Measurements from ENCODE around the gene RBMXL3. TPM values are rescaled to one million over a fixed set of nuclear protein-coding genes. Genes with fewer than 3 reads are reported as not detected.
A peak's percentile ranks its signal among the peaks of the same experiment; 100 is the strongest.

Gene RBMXL3
- total RNA-seq, 1 experiment from 2014 or later = not detected

GRCh38 chrX:115226929-115227328, 37.7 kb downstream of the RBMXL3 start:
- no peaks in the 10 kb centered on the region for H3K9me3 Mint-ChIP-seq
- no peak overlapping the region for H3K18ac ChIP-seq (ENCODE audit: insufficient read length, low read depth, low read length)
- no peaks in the 10 kb centered on the region for H3K9me3 ChIP-seq (ENCODE audit: control insufficient read depth, low read depth, low read length)
- peaks cover 0 to 7% (median 0%) of the 10 kb centered on the region in 3 experiments; a peak in 1 of 7 replicates for H3K36me3 Mint-ChIP-seq (ENCODE audit: insufficient read depth in 1 of 3, low read depth in 3 of 3)
- no peaks in the 10 kb centered on the region for H3K79me2 ChIP-seq (ENCODE audit: insufficient read depth, low read length)
- no peaks in the 10 kb centered on the region; the same call in 1 of the 2 replicates for H3K27me3 Mint-ChIP-seq (ENCODE audit: low read depth)
- H3K9ac ChIP-seq (ENCODE audit: extremely low read depth, insufficient read length, low read length) = no peak overlapping the region
- no peak overlapping the region for H4K8ac ChIP-seq (replicated peaks; ENCODE audit: insufficient read length, low read depth, low read length)
- H3K4me2 ChIP-seq (ENCODE audit: insufficient read depth, insufficient read length, low read length) = no peak overlapping the region
- H3K27ac ChIP-seq (ENCODE audit: insufficient read length, low read depth, low read length) = no peak overlapping the region
- H3K4me3 Mint-ChIP-seq = no peak overlapping the region
- TF ChIP-seq CTCF (conservative IDR thresholded peaks at IDR 0.05) = peak; percentile 87
- no peak overlapping the region; a peak in 2 of 7 replicates for H3K27ac Mint-ChIP-seq
- H4K20me1 ChIP-seq (ENCODE audit: control insufficient read depth, insufficient read depth, insufficient read length) = no peaks in the 10 kb centered on the region
- no peak overlapping the region for H3K14ac ChIP-seq (ENCODE audit: insufficient read depth, low read length)
- H2BK20ac ChIP-seq (ENCODE audit: low read depth, low read length, poor library complexity, severe bottlenecking) = no peak overlapping the region
- H2BK5ac ChIP-seq (ENCODE audit: insufficient read length, low read length) = no peak overlapping the region
- no peaks in the 10 kb centered on the region for H3K79me1 ChIP-seq (ENCODE audit: insufficient read depth, low read depth, low read length, poor library complexity, severe bottlenecking)
- H2AFZ ChIP-seq (ENCODE audit: low read length) = no peak overlapping the region
- H2AK5ac ChIP-seq (ENCODE audit: insufficient read length, low read length) = no peak overlapping the region
- no peak overlapping the region for H2BK15ac ChIP-seq (ENCODE audit: low read depth, low read length)
- H4K5ac ChIP-seq (ENCODE audit: insufficient read length, low read depth, low read length) = no peak overlapping the region
- no peaks in the 10 kb centered on the region for H3K23me2 ChIP-seq (ENCODE audit: insufficient read length, low read depth, low read length, poor library complexity, severe bottlenecking)
- H3K4me1 Mint-ChIP-seq = peaks cover 30 to 46% of the 10 kb centered on the region in 2 experiments
- WGBS (ENCODE audit: extremely low coverage, insufficient read length, low lambda C conversion rate) = no CpG with 5 or more reads among the region's 1 CpG
- no peak overlapping the region for H4K91ac ChIP-seq (ENCODE audit: insufficient read length, low read depth, low read length)
- H2BK12ac ChIP-seq (ENCODE audit: insufficient read length, low read depth, low read length) = no peak overlapping the region
- H3K4me1 ChIP-seq (ENCODE audit: insufficient read depth, low read length) = peaks cover 2% of the 10 kb centered on the region; the same call in 1 of the 2 replicates
- no peak overlapping the region for H3K56ac ChIP-seq (ENCODE audit: insufficient read length, low read depth, low read length)
- H3K27me3 ChIP-seq (ENCODE audit: insufficient read depth, low read length) = no peaks in the 10 kb centered on the region
- H3K4ac ChIP-seq (ENCODE audit: low read depth, low read length) = no peak overlapping the region
- peak; percentile 61 for DNase-seq
- H2BK120ac ChIP-seq (ENCODE audit: low read depth, low read length, poor library complexity, severe bottlenecking) = no peak overlapping the region
- H3K23ac ChIP-seq (ENCODE audit: insufficient read length, low read depth, low read length) = no peak overlapping the region
- H3T11ph ChIP-seq (ENCODE audit: low read length) = no peak overlapping the region
